ENCODE results near the gene DNAI2.

The DNAI2 gene

DNA sequence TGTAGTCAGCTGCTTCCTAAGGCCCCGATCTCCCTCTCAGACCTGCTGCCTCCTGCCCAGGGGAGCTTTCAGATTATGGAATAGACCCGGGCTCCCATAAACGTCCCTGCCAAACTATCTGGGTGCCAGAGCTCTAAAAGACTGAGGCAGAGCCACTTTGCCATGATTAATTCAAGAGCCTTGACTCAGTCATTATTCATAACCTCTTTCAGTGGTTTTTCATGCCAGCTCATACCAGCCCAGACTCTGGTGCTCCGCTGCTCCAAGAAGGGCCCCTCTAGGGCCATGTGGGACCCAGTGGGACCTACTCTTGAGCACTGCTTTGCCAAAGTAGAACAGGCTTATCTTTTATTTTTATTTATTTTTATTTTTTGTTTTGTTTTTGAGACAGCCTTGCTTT lies 23.9 kb downstream of the DNAI2 start:
- H3K4me3 ChIP-seq, result no peak overlapping the region

DNA sequence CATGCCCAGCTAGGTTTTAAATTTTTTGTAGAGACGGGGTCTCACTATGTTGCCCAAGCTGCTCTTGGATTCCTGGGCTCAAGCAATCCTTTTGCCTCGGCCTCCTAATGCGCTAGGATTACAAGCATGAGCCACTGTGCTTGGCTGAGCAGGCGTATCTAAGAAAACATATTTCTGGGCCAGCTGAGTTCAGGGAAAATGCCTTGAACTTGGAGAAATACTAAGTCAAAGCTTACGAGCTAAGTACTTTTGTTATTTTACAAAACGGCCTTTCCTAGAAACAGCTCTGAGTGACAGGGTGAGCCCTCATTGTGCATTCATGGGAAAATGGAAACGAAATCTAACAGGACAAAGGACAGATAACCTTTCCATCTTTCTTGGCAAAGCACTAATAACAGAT lies 24.7 kb downstream of the DNAI2 start:
- Histone ChIP-seq H3K4me3 (no peak overlapping the region), H3K27ac (no peak overlapping the region)

More for the DNA sequence above, 23.9 kb downstream of the DNAI2 start:
- no peak overlapping the region for H3K27ac ChIP-seq

DNA sequence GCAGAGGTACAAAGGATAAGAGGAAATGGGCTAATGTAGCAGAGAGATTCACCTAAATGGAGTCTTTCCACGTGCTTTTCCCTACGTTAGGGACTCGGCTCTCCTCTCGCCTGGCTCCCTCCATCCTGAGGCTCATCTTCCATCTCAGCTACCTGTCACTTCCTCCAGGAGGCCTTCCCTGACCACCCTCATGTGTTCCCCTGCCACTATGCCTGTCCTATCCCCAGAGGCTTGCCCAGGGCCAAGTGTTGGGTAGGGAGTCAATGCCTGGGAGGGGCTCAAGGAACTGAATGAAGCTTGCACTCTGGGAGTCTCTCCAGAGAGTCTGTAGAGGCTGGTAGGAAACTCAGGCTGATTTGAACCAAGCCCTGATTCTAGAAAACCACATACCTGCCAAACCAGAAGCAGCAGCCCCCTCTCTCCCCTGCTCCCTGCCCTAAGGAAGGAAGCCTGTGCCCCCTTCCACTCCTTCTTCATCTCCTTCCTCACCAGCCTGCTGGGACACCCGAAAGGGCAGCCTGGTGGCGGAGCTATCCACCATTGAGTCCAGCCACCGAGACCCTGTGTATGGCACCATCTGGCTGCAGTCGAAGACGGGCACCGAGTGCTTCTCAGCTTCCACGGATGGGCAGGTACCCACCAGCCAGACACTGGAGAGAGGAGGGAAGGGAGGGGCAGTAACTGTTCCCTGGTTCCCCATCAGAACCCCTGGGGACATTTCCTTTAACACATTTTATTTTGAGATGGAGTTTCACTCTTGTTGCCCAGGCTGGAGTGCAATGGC lies 25.4 kb downstream of the DNAI2 start:
- no peak overlapping the region for H3K4me3 ChIP-seq
- H3K27ac ChIP-seq, result no peak overlapping the region

DNA sequence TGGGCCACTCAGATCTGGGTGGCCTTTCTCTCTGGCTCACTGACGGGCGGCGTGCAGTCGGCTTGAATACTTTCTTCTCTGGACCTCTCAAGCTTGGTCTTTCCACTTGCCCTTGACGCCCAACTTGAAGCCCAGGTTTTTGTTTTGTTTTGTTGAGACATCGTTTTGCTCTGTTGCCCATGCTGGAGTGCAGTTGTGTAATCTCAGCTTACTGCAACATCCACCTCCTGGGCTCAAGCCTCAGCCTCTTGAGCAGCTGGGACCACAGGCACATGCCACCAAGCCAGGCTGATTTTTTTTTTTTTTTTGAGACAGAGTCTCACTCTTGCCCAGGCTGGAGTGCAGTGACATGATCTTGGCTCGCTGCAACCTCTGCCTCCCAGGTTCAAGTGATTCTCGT lies 29.3 kb downstream of the DNAI2 start:
- H3K4me3 ChIP-seq, result no peak overlapping the region
- H3K27ac ChIP-seq, result no peak overlapping the region

DNA sequence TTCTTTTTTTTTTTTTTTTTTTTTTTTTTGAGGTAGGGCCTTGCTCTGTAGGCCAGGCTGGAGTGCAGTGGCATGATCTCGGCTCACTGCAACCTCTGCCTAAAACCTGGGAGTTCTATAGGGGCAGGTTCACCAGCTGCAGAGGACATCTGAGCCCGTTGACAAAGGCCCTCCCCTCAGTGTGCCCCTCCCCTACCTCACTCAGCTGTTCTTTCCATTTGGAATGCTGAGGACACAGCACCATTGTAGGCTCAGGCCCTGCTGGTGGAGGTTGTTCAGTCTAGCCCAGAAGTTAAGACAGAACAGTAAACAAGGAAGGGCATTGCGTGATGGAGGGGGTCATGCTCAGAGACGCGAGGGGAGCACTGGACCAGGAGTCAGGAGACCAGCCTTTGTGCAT lies 30.1 kb downstream of the DNAI2 start:
- H3K4me3 ChIP-seq, result no peak overlapping the region
- no peak overlapping the region for H3K27ac ChIP-seq

DNA sequence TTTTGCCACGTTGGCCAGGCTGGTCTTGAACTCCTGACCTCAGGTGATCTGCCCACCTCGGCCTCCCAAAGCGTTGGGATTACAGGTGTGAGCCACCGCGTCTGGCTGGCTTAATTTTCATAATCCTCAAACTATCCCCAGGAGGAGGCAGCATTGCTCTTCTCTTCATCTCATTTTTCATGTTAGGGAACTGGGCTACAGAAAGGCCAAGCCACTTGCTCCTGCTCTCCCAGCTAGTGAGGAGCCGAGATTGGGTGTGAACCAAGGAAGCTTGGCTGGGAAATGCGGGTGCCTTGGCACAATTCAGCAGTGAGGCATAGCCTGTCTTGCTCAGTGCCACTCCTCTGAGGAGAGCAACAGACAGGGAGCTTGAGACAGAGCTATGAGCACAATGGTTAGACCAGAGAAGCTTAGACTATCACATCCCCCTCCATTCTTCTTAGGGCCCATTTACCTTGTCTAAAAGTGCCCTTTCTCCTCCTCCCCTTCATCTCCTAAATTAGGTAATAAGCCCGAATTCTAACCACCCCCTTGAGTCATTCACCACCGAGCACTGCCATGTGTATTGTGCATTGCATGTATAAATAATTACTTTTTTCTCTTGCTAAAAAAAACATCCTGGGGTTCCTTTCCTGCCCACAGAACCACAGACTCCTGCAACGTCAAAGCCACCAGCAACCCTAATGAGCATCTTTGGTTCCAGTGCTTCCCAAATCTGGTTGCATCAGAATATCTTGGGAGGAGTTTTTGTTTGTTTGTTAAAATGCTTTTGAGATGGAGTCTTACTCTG lies 32.0 kb downstream of the DNAI2 start:
- Histone ChIP-seq H3K4me3 (no peak overlapping the region), H3K27ac (no peak overlapping the region)

DNA sequence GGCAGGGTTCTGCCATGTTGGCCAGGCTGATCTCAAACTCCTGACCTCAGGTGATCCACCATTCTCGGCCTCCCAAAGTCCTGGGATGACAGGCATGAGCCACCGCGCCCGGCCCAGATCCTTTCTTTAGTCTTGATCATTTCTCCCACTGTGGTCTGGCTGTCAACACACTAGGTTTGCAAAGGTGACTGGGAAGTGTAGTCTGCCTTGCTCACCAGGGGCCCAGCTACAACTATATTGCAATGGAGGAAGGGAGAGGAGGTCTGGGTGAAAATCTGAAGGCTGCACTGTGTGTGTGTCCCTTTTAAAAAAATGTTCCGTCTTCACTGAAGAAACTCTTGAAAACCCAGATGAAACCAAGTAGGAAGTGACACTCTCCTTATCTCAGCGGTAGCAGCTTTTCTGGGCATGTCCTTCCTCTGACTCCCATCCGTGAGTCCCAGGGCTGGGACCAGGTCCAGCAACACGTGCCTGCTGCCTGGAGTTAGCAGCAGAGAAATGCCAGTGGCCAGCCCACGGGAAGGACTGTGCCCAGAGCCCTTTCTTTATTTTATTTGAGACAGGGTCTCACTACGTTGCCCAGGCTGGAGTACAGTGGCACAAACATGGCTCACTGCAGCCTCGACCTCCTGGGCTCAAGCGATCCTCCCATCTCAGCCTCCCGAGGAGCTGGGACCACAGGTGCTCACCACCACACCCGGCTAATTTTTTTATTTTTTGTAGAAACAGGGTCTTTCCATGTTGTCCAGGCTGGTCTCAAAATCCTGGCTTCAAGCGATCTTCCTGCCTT lies 34.1 kb downstream of the DNAI2 start:
- H3K27ac ChIP-seq, result no peak overlapping the region
- no peak overlapping the region for H3K4me3 ChIP-seq

DNA sequence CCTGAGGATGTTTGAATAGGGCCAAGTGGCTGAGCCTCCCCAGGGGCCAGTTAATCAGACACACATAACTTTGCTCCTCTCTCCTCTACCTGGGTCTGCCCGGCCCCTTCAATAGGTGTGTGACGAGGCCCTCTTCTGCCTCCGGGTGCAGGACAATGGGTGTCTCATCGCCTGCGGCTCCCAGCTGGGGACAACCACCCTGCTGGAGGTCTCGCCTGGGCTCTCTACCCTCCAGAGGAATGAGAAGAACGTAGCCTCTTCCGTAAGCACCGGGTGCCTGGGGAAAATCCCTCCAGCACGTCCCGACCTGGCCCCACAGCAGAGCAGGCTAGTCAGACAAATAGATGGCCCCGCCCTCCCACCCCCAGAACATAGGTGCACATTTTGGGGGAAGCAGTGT lies 35.9 kb downstream of the DNAI2 start:
- Histone ChIP-seq H3K27ac (no peak overlapping the region), H3K4me3 (no peak overlapping the region)

DNA sequence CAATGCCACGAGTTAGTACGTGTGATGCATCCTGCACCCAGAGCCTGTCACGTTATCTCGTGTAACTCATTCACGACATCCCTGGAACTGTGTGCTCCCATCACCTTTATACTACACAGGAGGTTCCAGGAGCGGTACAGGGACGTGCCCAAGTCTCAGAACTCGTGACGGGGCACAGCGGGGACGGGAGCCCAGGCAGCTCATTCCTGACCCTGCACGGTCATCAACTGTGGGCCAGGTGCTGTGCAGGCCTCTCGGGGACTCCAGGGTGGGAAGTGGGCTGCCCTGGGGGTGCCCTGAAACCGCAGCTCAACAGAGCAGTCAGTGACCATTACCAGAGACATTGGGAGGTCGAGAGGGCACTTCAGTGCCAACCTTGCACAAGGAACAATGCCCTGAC lies 40.8 kb downstream of the DNAI2 start:
- no peak overlapping the region for H3K27ac ChIP-seq
- no peak overlapping the region for H3K4me3 ChIP-seq

DNA sequence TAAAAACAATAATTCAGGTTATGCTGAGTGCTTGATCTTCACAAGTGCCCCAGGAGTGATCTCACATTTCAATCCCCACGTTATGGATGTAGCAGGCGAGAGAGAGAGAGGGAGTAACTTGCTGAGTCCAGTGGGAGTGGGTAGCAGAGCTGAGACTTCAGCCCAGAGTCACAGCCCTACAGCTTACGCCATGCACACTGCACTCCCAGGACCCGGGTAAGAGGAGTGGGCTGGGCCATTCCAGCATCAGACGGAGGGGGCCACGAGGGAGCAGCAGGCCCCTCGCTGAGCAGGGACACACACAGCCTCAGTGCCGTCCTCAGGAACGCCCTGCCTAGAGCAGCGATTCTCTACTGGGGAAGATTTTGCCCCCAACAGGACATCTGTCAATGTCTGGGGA lies 42.2 kb downstream of the DNAI2 start:
- Histone ChIP-seq H3K4me3 (no peak overlapping the region), H3K27ac (no peak overlapping the region)

DNA sequence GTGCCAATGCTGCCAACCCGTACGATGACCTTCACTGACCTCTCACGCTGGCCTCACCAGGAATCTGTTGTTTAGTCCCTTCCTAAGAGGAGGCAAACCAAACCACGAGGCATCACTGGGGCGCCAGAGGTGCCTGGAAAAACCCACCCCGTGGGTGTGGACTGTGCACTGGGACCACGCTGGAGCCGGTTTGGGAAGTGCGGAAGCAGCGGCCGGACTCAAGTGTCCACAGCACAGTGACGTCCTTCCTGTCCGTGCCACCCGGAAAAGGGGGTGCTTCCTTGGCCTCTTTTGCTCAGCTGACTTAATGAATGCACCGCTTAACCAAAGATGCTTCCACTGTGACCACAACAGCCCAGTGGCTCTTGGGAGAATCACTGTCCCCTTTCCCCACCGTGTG lies 43.0 kb downstream of the DNAI2 start:
- Histone ChIP-seq H3K27ac (no peak overlapping the region), H3K4me3 (no peak overlapping the region)

DNA sequence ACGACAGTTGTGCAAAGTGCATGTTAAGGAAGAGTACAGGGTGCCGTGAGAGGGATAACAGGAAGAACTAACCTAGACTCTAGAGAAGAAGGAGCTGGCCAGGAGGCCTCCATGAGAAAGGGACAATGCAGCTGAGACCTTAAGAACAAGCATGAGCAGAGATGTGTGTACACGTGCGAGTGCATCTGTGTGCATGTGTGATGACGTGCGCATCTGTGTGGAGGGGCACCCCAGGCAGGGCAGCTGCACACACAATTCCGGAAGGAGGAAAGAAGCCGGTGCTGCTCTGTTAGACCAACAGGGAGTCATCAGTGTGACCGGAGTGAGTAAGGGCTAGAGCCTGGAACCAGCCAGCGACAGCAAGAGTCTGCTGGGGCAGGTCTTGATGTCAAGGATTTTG lies 44.4 kb downstream of the DNAI2 start:
- H3K4me3 ChIP-seq, result no peak overlapping the region
- no peak overlapping the region for H3K27ac ChIP-seq

DNA sequence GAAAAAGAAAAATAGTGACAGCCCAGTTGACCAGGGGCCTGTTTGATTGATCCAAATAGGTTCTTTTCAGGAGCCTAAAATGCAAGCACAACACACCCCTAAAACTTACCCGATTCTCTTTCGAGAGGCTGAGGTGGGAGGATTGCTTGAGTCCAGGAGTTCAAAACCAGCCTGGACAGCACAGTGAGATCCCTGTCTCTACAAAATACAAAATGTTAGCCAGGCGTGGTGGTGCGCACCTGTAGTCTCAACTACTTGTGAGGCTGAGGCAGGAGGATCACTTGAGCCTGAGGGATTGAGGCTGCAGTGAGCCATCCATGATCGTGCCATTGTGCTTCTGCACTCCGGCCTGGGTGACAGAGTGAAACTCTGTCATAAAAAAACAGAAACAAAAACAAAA lies 50.5 kb downstream of the DNAI2 start:
- Histone ChIP-seq H3K4me3 (no peak overlapping the region), H3K27ac (no peak overlapping the region)

DNA sequence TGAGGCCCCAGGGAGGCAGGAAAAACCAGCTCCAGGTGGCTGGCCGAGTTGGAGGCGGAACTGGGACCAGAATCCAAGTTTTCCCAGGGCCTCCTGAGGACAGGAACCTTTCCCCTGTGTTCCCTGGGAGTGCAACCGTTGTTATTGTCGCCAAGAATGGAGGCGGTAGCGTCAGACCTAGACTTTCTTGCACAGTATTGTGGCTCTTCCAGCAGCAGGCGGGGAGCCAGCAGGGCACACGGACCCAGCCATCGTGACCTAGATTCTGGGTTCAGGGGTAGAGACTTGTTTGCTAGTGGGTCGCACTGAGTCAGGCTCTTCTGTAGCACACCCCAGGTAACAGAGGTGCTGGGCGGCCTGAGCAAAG lies 51.3 kb downstream of the DNAI2 start:
- Histone ChIP-seq H3K4me3 (peak overlapping the region in 1 of 7 experiments; percentile 14), H3K27ac (no peak overlapping the region)

DNA sequence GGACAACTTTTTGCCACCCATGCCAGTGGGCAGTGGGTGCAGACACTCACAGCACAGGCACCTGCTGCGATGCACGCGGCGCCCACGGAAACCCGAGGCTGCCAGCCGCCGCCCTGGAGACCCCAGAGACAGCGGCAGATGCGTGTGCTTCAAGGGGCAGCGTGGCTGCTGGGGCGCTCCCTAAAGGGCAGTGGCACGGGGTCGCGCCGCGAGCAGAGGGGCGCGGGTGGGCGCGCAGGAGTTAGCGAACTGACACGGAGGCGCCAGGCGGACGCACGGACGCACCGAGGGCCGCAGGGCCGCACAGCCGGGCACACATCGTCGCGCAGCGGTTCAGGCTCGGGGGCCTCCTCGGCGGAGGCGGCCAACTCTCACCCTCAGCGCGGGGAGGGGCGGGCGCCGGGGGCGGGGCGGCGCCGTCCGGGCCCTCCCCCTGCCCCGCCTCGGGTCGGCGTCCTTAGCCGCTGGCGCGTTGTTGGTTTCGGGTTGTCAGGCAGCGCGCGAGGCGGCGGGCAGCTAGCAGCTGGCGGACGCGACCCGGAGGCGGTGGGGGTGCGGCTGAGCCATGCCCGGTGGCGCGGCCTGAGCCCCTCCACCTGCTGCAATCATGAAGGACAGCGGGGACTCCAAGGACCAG lies 51.8 kb downstream of the DNAI2 start, which contains the start of gene KIF19:
KIF19 (plus strand) TSS at position 484 of the 637 bp plus-strand sequence; CDS start at position 608, 124 bp downstream.
- H3K27ac ChIP-seq, result no peak within 1 kb of the TSS

DNA sequence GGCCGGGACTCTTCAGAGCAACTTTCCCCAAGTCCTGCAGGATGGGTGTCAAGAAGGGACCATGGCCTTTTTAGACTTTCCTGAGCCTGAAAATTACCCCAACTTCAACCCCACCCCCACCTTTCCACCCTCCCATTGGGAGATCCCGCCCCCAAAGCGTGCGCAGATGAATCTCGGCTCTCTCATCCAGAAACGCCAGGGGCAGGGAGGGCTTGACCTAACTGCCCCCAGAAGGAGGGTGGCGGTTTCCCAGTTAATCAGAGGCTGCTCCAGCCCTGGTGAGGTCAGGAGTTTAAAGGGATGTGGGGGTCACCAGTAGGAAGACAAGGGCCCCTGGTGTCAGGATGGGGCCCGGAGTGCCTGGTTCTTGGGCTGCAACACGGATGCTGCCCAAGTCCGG lies 52.5 kb downstream of the DNAI2 start:
- H3K27ac ChIP-seq, result no peak overlapping the region
- peak overlapping the region; percentile 14 to 30 (median 21) for H3K4me3 ChIP-seq

More for the DNA sequence above, 51.8 kb downstream of the DNAI2 start, which contains the start of gene KIF19:
- H3K4me3 ChIP-seq, result peak within 1 kb of the TSS; percentile 14 to 30 (median 21)

DNA sequence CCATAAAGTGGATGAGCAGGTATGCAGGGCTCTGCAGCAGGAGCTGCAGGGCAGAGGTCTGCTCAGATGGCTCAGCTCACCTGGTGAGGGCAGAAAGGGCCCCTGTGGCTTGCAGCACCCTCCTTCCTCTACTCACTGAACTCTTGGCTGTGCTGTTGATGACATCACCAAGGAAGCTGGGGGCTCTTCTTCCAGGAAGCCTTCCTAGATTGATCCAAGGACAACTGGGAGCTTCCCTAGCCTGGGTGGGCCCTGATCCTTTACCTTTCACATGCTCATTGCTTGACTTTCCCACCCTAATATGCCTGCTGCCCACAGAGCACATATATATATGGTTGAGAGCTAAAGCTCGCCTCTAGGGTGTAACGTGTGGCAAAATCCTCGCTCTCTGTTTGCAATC lies 54.5 kb downstream of the DNAI2 start:
- Histone ChIP-seq H3K27ac (no peak overlapping the region), H3K4me3 (no peak overlapping the region)

DNA sequence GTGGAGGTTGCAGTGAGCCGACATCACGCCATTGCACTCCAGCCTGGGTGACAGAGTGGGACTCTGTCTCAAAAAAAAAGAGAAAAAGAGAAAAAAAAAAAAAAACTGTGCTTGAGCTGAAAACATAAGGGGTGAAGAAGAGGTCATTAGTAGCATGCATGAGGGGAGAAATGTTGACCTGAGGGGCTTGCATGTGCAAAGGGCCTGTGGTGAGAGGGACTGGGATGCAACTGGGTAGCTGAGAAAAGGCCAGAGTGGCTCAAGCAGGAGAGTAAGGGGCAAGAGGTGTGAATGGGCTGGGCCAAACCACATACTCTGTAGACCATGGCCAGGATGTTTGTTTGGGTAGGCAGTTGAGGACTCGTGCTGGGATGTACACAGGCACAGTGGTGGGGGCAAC lies 55.3 kb downstream of the DNAI2 start:
- H3K4me3 ChIP-seq, result no peak overlapping the region
- H3K27ac ChIP-seq, result no peak overlapping the region

DNA sequence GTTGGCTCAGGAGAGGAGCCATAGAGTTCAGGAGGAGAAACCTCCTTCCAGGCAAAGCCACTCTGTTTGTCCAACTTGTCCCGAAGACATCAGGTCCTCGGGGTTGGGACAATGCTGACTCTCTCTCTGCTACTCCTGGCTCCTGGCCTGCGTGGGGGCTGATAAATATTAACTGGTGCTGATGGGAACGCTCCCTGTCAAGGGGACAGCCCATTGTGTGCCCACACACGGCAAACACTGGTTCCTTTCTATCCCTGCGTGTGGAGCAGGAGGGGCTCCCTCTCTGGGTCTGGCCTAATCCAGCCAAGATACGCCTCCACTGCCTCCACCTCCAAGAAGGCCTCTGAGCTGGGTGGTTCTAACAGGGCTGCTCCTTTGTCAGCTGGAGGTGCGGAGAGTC lies 56.4 kb downstream of the DNAI2 start:
- H3K27ac ChIP-seq, result no peak overlapping the region
- no peak overlapping the region for H3K4me3 ChIP-seq
